OCI-LY1 (cell line): ENCODE measurements around the gene OR10G4.

ENCODE experiments used
- CTCF ChIP-seq: fragments of 200-600 bp; sonication (generic), shearing (Covaris generic); IDR thresholded peaks from 2 replicates; pipeline ENCODE4 v1.5.1; 2017; ENCODE audit warnings: mild to moderate bottlenecking, antibody characterized with exemption, low read length, moderate library complexity, mixed read lengths
- EZH2 ChIP-seq: fragments of 200-600 bp; sonication (generic), shearing (Covaris generic); IDR thresholded peaks from 2 replicates; pipeline ENCODE4 v1.8.0; 2017; ENCODE audit warnings: borderline replicate concordance, mixed run types, mild to moderate bottlenecking, antibody characterized with exemption, low read length, moderate library complexity, mixed read lengths

DNA sequence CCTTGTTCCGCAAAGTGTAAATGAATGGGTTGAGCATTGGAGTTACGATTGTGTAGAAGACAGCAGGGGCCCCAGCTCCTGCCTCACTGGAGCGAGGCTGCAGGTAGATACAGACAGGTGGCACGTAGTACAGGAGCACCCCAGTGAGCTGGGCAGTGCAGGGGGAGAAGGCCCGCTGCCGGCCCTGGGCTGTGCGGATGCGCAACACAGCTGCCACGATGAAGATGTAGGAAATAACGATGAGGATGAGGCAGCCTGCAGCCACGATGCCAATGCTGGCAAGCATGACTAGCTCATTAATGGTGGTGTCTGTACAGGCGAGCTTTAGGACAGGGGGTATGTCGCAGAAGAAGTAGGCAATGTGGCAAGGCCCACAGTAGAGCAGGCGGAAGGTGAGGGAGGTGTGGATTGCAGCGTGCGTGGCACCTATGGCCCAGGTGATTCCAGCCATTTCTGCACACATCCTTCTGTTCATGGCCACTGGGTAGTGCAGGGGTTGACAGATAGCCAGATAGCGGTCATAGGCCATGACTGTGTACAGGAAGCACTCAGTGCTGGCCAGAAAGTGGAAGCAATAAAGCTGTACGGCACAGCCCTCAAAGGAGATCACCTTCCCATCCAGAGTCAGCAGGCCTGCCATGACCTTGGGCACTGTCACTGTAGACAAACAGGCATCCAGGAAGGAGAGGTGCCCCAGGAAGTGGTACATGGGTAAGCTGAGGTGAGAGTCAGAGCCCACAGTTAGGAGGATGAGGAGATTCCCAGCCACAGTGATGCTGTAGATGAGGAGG is 35.8 kb upstream of the OR10G4 start:
- no peak for TF ChIP-seq EZH2
- TF ChIP-seq CTCF, result no peak
